ENCODE results near the gene PLEKHA3. TPM values are rescaled to one million over a fixed set of nuclear protein-coding genes. Genes with fewer than 3 reads are reported as not detected.
"Not testable (repeated sequence)": the region's sequence is repeated elsewhere in the genome, so short reads cannot be mapped to it uniquely, and the experiment has no call there.

Gene PLEKHA3
- total and polyA plus RNA-seq, 2 donors (not counting 1 experiment from before 2014, with no cell fraction given) = 5.9 to 34.6 TPM

DNA sequence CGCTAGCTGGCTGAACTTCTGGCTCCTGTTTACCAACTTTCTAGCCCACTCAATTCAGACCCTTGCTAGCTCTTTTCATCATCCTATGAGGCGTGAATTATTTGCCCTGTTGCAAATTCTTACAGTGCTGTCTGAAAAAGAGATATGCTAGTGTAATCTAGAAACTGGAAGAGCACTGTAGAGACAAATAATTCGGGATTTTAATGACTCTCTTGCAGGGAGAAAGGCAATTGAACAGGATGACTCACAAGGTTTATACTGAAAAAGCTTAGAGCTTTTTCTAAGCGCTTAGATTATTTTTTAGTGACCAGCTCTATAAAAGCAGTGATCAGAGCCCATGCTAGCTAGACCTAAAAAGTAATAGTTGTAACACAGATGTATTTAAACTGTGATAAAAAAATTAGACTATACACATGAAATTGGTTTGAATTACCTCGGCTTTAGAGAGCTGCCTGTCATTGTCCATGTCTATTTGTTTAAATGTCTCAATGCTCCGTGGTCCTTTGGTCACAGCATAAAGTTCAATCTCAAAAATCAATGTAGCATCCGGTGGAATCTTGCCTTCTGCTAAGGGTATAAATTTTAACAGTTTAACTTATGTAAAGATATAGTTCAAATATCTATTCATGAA lies 10.9 kb upstream of the PLEKHA3 start:
- DNase-seq (ENCODE audit: low read depth in 2 of 2) = no peak
- H3K4me2 ChIP-seq (ENCODE audit: extremely low read depth, insufficient read depth, low read length) = no peak overlapping the region
- H3K36me3 ChIP-seq (ENCODE audit: control insufficient read depth, insufficient read depth, low read length) = no peaks in the 10 kb centered on the region
- no peaks in the 10 kb centered on the region for H3K9me3 ChIP-seq (ENCODE audit: control insufficient read depth, insufficient read depth, low read depth, low read length)
- no peak overlapping the region for H3K27ac ChIP-seq (ENCODE audit: insufficient read depth, low read length)
- no peak overlapping the region for H2AFZ ChIP-seq (ENCODE audit: low read length)
- H3K9ac ChIP-seq (ENCODE audit: insufficient read depth, low read length) = no peak overlapping the region
- H3K4me3 ChIP-seq (replicated peaks in 1 of 4; ENCODE audit: control extremely low read depth in 1 of 4, insufficient read depth in 1 of 4, low read depth in 3 of 4, low read length in 4 of 4) = no peak overlapping the region
- no peak for TF ChIP-seq EZH2 (IDR thresholded peaks at IDR 0.05; ENCODE audit: low read length, missing control alignments)
- TF ChIP-seq, protein P1, sequence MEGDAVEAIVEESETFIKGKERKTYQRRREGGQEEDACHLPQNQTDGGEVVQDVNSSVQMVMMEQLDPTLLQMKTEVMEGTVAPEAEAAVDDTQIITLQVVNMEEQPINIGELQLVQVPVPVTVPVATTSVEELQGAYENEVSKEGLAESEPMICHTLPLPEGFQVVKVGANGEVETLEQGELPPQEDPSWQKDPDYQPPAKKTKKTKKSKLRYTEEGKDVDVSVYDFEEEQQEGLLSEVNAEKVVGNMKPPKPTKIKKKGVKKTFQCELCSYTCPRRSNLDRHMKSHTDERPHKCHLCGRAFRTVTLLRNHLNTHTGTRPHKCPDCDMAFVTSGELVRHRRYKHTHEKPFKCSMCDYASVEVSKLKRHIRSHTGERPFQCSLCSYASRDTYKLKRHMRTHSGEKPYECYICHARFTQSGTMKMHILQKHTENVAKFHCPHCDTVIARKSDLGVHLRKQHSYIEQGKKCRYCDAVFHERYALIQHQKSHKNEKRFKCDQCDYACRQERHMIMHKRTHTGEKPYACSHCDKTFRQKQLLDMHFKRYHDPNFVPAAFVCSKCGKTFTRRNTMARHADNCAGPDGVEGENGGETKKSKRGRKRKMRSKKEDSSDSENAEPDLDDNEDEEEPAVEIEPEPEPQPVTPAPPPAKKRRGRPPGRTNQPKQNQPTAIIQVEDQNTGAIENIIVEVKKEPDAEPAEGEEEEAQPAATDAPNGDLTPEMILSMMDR (conservative IDR thresholded peaks at IDR 0.05 in 1 of 2, IDR thresholded peaks at IDR 0.05 in 1 of 2; ENCODE audit: low read depth in 1 of 2, low read length in 2 of 2) = no peak
- H3K79me2 ChIP-seq (ENCODE audit: control insufficient read depth, insufficient read depth, low read length) = no peaks in the 10 kb centered on the region
- H3K27me3 ChIP-seq (ENCODE audit: control insufficient read depth, insufficient read depth, low read length) = no peaks in the 10 kb centered on the region
- H4K20me1 ChIP-seq (ENCODE audit: control insufficient read depth, extremely low read depth, insufficient read depth, low read length) = no peaks in the 10 kb centered on the region
- no peaks in the 10 kb centered on the region for H3K4me1 ChIP-seq (ENCODE audit: control insufficient read depth, extremely low read depth, insufficient read depth, low read length)

DNA sequence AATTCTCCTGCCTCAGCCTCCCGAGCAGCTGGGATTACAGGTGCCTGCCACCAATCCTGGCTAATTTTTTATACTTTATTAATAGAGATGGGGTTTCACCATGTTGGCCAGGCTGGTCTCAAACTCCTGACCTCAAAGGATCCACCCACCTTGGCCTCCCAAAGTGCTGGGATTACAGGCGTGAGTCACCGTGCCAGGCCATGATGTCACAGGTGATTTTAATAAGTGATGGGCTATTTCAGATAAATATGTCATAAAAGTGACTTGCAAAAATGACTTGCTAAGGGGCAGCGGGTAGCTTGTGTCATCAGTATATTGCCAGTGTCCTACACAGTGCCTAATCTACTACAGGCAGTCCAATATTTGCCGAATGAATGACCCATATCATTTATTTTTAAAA lies 8.9 kb upstream of the PLEKHA3 start:
- H3K27me3 ChIP-seq (ENCODE audit: control insufficient read depth, insufficient read depth, low read length); H3K9me3 ChIP-seq (ENCODE audit: control insufficient read depth, insufficient read depth, low read depth, low read length); H3K27ac ChIP-seq (ENCODE audit: insufficient read depth, low read length); H3K4me3 ChIP-seq (replicated peaks in 1 of 4; ENCODE audit: control extremely low read depth in 1 of 4, insufficient read depth in 1 of 4, low read depth in 3 of 4, low read length in 4 of 4); H3K9ac ChIP-seq (ENCODE audit: insufficient read depth, low read length); H3K79me2 ChIP-seq (ENCODE audit: control insufficient read depth, insufficient read depth, low read length); H4K20me1 ChIP-seq (ENCODE audit: control insufficient read depth, extremely low read depth, insufficient read depth, low read length); H3K36me3 ChIP-seq (ENCODE audit: control insufficient read depth, insufficient read depth, low read length); DNase-seq (ENCODE audit: low read depth in 2 of 2); H2AFZ ChIP-seq (ENCODE audit: low read length); H3K4me1 ChIP-seq (ENCODE audit: control insufficient read depth, extremely low read depth, insufficient read depth, low read length); H3K4me2 ChIP-seq (ENCODE audit: extremely low read depth, insufficient read depth, low read length): not testable (repeated sequence)

DNA sequence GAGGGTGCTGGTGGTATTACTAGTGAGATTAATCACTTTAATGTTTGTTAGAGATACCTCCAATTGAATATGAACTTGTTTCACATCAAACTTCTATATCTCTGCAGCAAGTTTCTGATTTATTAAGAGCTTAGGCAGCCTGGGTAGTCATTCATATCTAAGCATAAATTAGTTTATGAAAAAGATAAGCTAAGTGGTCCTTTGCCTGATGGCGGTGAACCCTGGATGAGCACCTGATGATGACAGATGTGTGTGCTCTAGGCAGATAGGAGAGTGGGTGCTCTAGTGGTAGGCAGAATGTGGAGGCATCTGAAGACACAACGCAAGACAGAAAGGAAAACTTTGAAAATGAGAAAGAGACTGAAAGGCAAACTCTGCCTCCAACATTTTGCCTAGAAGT lies 6.9 kb upstream of the PLEKHA3 start:
- Histone ChIP-seq H3K36me3 (ENCODE audit: control insufficient read depth, insufficient read depth, low read length) (no peaks in the 10 kb centered on the region), H3K9me3 (ENCODE audit: control insufficient read depth, insufficient read depth, low read depth, low read length) (no peaks in the 10 kb centered on the region), H3K27ac (ENCODE audit: insufficient read depth, low read length) (no peak overlapping the region), H3K4me3 (replicated peaks in 1 of 4; ENCODE audit: control extremely low read depth in 1 of 4, insufficient read depth in 1 of 4, low read depth in 3 of 4, low read length in 4 of 4) (no peak overlapping the region), H3K27me3 (ENCODE audit: control insufficient read depth, insufficient read depth, low read length) (no peaks in the 10 kb centered on the region), H2AFZ (ENCODE audit: low read length) (no peak overlapping the region), H3K9ac (ENCODE audit: insufficient read depth, low read length) (no peak overlapping the region), H3K4me2 (ENCODE audit: extremely low read depth, insufficient read depth, low read length) (no peak overlapping the region), H3K79me2 (ENCODE audit: control insufficient read depth, insufficient read depth, low read length) (peaks cover 5% of the 10 kb centered on the region), H4K20me1 (ENCODE audit: control insufficient read depth, extremely low read depth, insufficient read depth, low read length) (no peaks in the 10 kb centered on the region), H3K4me1 (ENCODE audit: control insufficient read depth, extremely low read depth, insufficient read depth, low read length) (no peaks in the 10 kb centered on the region)
- TF ChIP-seq, protein P1 (conservative IDR thresholded peaks at IDR 0.05 in 1 of 2, IDR thresholded peaks at IDR 0.05 in 1 of 2; ENCODE audit: low read depth in 1 of 2, low read length in 2 of 2) = no peak
- TF ChIP-seq EZH2 (IDR thresholded peaks at IDR 0.05; ENCODE audit: low read length, missing control alignments) = no peak
- DNase-seq (ENCODE audit: low read depth in 2 of 2) = no peak
